Right forelimb (tissue), 1 donor: ENCODE data around the gene MND1.
"Not testable (repeated sequence)": the region's sequence is repeated elsewhere in the genome, so short reads cannot be mapped to it uniquely, and the experiment has no call there.

Source experiments
- DNase-seq: peaks from one replicate; pipeline ENCODE4 v3.0.0-alpha.2; 2018

Gene MND1

GRCh38 chr4:153447175-153447905, 102.9 kb downstream of the MND1 start:
- no peak for DNase-seq

- DNase-seq, result no peak
These were observed 103.7 kb downstream of the MND1 start for GRCh38 chr4:153448003-153448731.

- DNase-seq, result no peak
These were observed 104.8 kb downstream of the MND1 start for GRCh38 chr4:153449338-153449737.

GRCh38 chr4:153450544-153450917, 106.0 kb downstream of the MND1 start:
- DNase-seq, result no peak

GRCh38 chr4:153451145-153451544, 106.7 kb downstream of the MND1 start:
- DNase-seq, result not testable (repeated sequence)

- no peak for DNase-seq
These were observed 107.6 kb downstream of the MND1 start for GRCh38 chr4:153451911-153452657.

- no peak for DNase-seq
These were observed 108.3 kb downstream of the MND1 start for GRCh38 chr4:153452658-153453378.

- DNase-seq, result no peak
These were observed 108.9 kb downstream of the MND1 start for GRCh38 chr4:153453402-153453801.

- no peak for DNase-seq
These were observed 114.5 kb downstream of the MND1 start for GRCh38 chr4:153458969-153459368.

- DNase-seq, result not testable (repeated sequence)
These were observed 117.1 kb downstream of the MND1 start for GRCh38 chr4:153461549-153461948.

- no peak for DNase-seq
These were observed 119.6 kb downstream of the MND1 start for GRCh38 chr4:153464068-153464467.
